ENCODE measurements around the gene SLC35F3. TPM values are rescaled to one million over a fixed set of nuclear protein-coding genes. Genes with fewer than 3 reads are reported as not detected.
"Not testable (repeated sequence)": the region's sequence is repeated elsewhere in the genome, so short reads cannot be mapped to it uniquely, and the experiment has no call there.

SLC35F3 gene
- total RNA-seq, 6 experiments from 2014 or later: 0.26 to 0.58 (median 0.46) TPM

GRCh38 chr1:234208351-234208750 is 303.9 kb downstream of the SLC35F3 start:
- Mint-ChIP-seq H3K27ac (no peak overlapping the region), H3K4me1 (ENCODE audit: low read depth) (peaks cover 8% of the 10 kb centered on the region; the same call in 1 of the 2 replicates), H3K9me3 (peaks cover 16% of the 10 kb centered on the region), H3K4me3 (no peak overlapping the region), H3K27me3 (ENCODE audit: insufficient read depth) (peaks cover 3% of the 10 kb centered on the region; the same call in 1 of the 2 replicates), H3K36me3 (ENCODE audit: low read depth) (peaks cover 10% of the 10 kb centered on the region; the same call in 1 of the 2 replicates)
- DNase-seq: no peak
- TF ChIP-seq CTCF (IDR thresholded peaks at IDR 0.05): no peak

GRCh38 chr1:234208791-234209190 is 304.3 kb downstream of the SLC35F3 start:
- H3K4me1 Mint-ChIP-seq (ENCODE audit: low read depth): peaks cover 8% of the 10 kb centered on the region; the same call in 1 of the 2 replicates
- peaks cover 3% of the 10 kb centered on the region; the same call in 1 of the 2 replicates for H3K27me3 Mint-ChIP-seq (ENCODE audit: insufficient read depth)
- no peak overlapping the region for H3K4me3 Mint-ChIP-seq
- DNase-seq: no peak
- peaks cover 10% of the 10 kb centered on the region; the same call in 1 of the 2 replicates for H3K36me3 Mint-ChIP-seq (ENCODE audit: low read depth)
- TF ChIP-seq CTCF (IDR thresholded peaks at IDR 0.05): no peak
- H3K27ac Mint-ChIP-seq: no peak overlapping the region
- peaks cover 16% of the 10 kb centered on the region for H3K9me3 Mint-ChIP-seq

- H3K4me3 Mint-ChIP-seq; H3K27ac Mint-ChIP-seq; H3K4me1 Mint-ChIP-seq (ENCODE audit: low read depth); H3K36me3 Mint-ChIP-seq (ENCODE audit: low read depth); H3K27me3 Mint-ChIP-seq (ENCODE audit: insufficient read depth); DNase-seq: not testable (repeated sequence)
- H3K9me3 Mint-ChIP-seq: peaks cover 16% of the 10 kb centered on the region
These were observed 306.0 kb downstream of the SLC35F3 start for GRCh38 chr1:234210429-234210828.

- not testable (repeated sequence) for DNase-seq; H3K27ac Mint-ChIP-seq; H3K4me1 Mint-ChIP-seq (ENCODE audit: low read depth); H3K36me3 Mint-ChIP-seq (ENCODE audit: low read depth); H3K9me3 Mint-ChIP-seq; H3K27me3 Mint-ChIP-seq (ENCODE audit: insufficient read depth); H3K4me3 Mint-ChIP-seq
These were observed 307.4 kb downstream of the SLC35F3 start for GRCh38 chr1:234211855-234212254.

GRCh38 chr1:234212764-234213657 is 308.5 kb downstream of the SLC35F3 start:
- peak; percentile 37 for TF ChIP-seq CTCF (IDR thresholded peaks at IDR 0.05)
- H3K27ac Mint-ChIP-seq: no peak overlapping the region
- H3K9me3 Mint-ChIP-seq: peaks cover 8% of the 10 kb centered on the region
- no peak for DNase-seq
- no peaks in the 10 kb centered on the region; the same call in 1 of the 2 replicates for H3K4me1 Mint-ChIP-seq (ENCODE audit: low read depth)
- no peak overlapping the region for H3K4me3 Mint-ChIP-seq
- H3K36me3 Mint-ChIP-seq (ENCODE audit: low read depth): peaks cover 5% of the 10 kb centered on the region; the same call in 1 of the 2 replicates
- peaks cover 4% of the 10 kb centered on the region for H3K27me3 Mint-ChIP-seq (ENCODE audit: insufficient read depth)

- peak overlapping the region; percentile 67 for H3K4me3 Mint-ChIP-seq
- peaks cover 4% of the 10 kb centered on the region for H3K27me3 Mint-ChIP-seq (ENCODE audit: insufficient read depth)
- H3K4me1 Mint-ChIP-seq (ENCODE audit: low read depth): no peaks in the 10 kb centered on the region; the same call in 1 of the 2 replicates
- H3K9me3 Mint-ChIP-seq: peaks cover 8% of the 10 kb centered on the region
- no peak for TF ChIP-seq CTCF (IDR thresholded peaks at IDR 0.05)
- H3K36me3 Mint-ChIP-seq (ENCODE audit: low read depth): peaks cover 5% of the 10 kb centered on the region; the same call in 1 of the 2 replicates
- no peak overlapping the region for H3K27ac Mint-ChIP-seq
- DNase-seq: no peak
These were observed 309.2 kb downstream of the SLC35F3 start for GRCh38 chr1:234213658-234214128.
